GM18508 (cell line): Measurements from ENCODE around the gene AGTPBP1.
A peak's percentile ranks its signal among the peaks of the same experiment; 100 is the strongest.
"Not testable (repeated sequence)": the region's sequence is repeated elsewhere in the genome, so short reads cannot be mapped to it uniquely, and the experiment has no call there.

Experiments
- ATAC-seq: cut with Tn5 transposase; IDR thresholded peaks from one replicate; pipeline ENCODE4 v1.9.1; 2021; ENCODE audit warnings: moderate number of reproducible peaks; ENCODE audit not compliant: insufficient read depth, unreplicated experiment

AGTPBP1 gene

GRCh38 chr9:85719411-85719810 lies 22.3 kb downstream of the AGTPBP1 start:
- ATAC-seq, result not testable (repeated sequence)

GRCh38 chr9:85717818-85718217 lies 23.9 kb downstream of the AGTPBP1 start:
- ATAC-seq, result not testable (repeated sequence)

- no peak for ATAC-seq
These were observed 24.5 kb downstream of the AGTPBP1 start for GRCh38 chr9:85717220-85717619.

GRCh38 chr9:85716031-85716877 lies 25.5 kb downstream of the AGTPBP1 start:
- ATAC-seq, result no peak

- no peak for ATAC-seq
These were observed 26.2 kb downstream of the AGTPBP1 start for GRCh38 chr9:85715587-85715986.

- no peak for ATAC-seq
These were observed 27.9 kb downstream of the AGTPBP1 start for GRCh38 chr9:85713897-85714296.

GRCh38 chr9:85704744-85705143 lies 37.0 kb downstream of the AGTPBP1 start:
- ATAC-seq, result no peak

- no peak for ATAC-seq
These were observed 38.4 kb downstream of the AGTPBP1 start for GRCh38 chr9:85703398-85703797.

- ATAC-seq, result no peak
These were observed 38.9 kb downstream of the AGTPBP1 start for GRCh38 chr9:85702726-85703289.

GRCh38 chr9:85702191-85702590 lies 39.6 kb downstream of the AGTPBP1 start:
- no peak for ATAC-seq

GRCh38 chr9:85700330-85700729 lies 41.4 kb downstream of the AGTPBP1 start:
- ATAC-seq, result no peak

- ATAC-seq, result no peak
These were observed 53.4 kb downstream of the AGTPBP1 start for GRCh38 chr9:85688361-85688760.

- ATAC-seq, result no peak
These were observed 56.7 kb downstream of the AGTPBP1 start for GRCh38 chr9:85685081-85685480.

GRCh38 chr9:85676790-85677189 lies 65.0 kb downstream of the AGTPBP1 start:
- no peak for ATAC-seq

GRCh38 chr9:85667374-85667773 lies 74.4 kb downstream of the AGTPBP1 start:
- no peak for ATAC-seq

GRCh38 chr9:85666086-85666485 lies 75.7 kb downstream of the AGTPBP1 start:
- ATAC-seq, result no peak

GRCh38 chr9:85662573-85662972 lies 79.2 kb downstream of the AGTPBP1 start:
- no peak for ATAC-seq

GRCh38 chr9:85658716-85659115 lies 83.0 kb downstream of the AGTPBP1 start:
- no peak for ATAC-seq

GRCh38 chr9:85653153-85653552 lies 88.6 kb downstream of the AGTPBP1 start:
- no peak for ATAC-seq

GRCh38 chr9:85647571-85647970 lies 94.2 kb downstream of the AGTPBP1 start:
- peak; percentile 65 for ATAC-seq

- ATAC-seq, result no peak
These were observed 95.7 kb downstream of the AGTPBP1 start for GRCh38 chr9:85645909-85646627.
